ENCODE results near the gene GAGE10. TPM values are rescaled to one million over a fixed set of nuclear protein-coding genes. Genes with fewer than 3 reads are reported as not detected.

GAGE10 gene
- total and polyA plus RNA-seq, 9 donors = not detected

DNA sequence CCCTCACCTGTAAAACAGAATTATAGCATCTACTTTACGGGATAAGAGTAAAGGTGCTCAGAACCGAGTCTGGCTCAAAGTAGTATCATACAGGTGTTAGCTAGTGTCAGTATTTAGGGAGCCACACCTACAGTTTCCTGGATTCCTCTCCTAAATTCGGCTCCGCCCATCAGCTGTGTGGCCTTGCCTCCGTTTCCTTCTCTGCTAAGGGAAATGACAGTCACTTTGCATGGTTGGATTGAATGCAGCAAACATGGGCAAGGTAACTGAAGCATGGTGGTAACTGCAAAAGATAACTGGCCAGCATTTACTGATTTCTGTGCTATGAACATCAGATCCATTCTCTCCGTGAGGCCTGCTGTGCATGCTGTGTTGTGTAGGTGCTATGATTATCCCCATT, 31.0 kb upstream of the GAGE10 start:
- peak in 1 of 5 donors; percentile 1 for DNase-seq
- H3K27ac ChIP-seq = no peak overlapping the region
- no peak overlapping the region for H3K4me3 ChIP-seq
- no peaks in the 10 kb centered on the region for H3K27me3 ChIP-seq
- TF ChIP-seq EP300 (IDR thresholded peaks at IDR 0.05) (no peak), POLR2A (IDR thresholded peaks at IDR 0.05) (no peak)
- TF ChIP-seq, protein P1, sequence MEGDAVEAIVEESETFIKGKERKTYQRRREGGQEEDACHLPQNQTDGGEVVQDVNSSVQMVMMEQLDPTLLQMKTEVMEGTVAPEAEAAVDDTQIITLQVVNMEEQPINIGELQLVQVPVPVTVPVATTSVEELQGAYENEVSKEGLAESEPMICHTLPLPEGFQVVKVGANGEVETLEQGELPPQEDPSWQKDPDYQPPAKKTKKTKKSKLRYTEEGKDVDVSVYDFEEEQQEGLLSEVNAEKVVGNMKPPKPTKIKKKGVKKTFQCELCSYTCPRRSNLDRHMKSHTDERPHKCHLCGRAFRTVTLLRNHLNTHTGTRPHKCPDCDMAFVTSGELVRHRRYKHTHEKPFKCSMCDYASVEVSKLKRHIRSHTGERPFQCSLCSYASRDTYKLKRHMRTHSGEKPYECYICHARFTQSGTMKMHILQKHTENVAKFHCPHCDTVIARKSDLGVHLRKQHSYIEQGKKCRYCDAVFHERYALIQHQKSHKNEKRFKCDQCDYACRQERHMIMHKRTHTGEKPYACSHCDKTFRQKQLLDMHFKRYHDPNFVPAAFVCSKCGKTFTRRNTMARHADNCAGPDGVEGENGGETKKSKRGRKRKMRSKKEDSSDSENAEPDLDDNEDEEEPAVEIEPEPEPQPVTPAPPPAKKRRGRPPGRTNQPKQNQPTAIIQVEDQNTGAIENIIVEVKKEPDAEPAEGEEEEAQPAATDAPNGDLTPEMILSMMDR (IDR thresholded peaks at IDR 0.05) = no peak
- H3K4me1 ChIP-seq (ENCODE audit: insufficient read depth) = peaks cover 8% of the 10 kb centered on the region
- 45 to 60% (median 49%) methylated on average over 6 of the region's 6 CpGs for WGBS, 3 donors
- intact Hi-C loops (cut with DNase I) = no loop called here
- H3K36me3 ChIP-seq = no peaks in the 10 kb centered on the region
- H3K9me3 ChIP-seq = no peaks in the 10 kb centered on the region

DNA sequence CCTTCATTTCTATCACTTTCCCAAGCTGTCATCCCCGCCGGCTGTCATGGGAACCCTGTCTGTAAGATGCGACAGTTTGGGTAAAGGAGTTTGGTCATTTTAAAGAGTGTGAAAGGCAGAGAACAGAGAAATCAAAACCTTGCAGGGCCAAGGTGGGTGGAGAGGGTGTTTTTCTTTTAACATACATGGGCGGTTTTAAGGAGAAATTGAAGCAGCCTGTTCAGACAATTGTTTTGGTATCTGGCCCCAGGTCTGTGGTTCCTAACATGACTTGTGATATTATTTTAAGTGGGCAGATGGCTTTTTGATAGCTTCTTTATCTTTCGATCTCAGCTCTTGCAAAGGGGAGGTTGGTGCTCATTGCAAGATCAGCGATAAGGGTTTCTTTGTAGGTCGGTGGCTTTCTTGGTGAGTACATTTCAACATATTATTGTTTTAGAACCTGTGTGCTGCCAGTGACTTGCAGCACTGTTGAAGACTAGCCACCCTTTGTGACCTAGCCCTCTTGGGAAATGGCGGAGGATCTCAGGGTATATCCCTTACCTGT, 30.2 kb upstream of the GAGE10 start:
- H3K36me3 ChIP-seq = no peaks in the 10 kb centered on the region
- H3K4me3 ChIP-seq = no peak overlapping the region
- no peaks in the 10 kb centered on the region for H3K27me3 ChIP-seq
- no peak overlapping the region for H3K27ac ChIP-seq
- intact Hi-C loops (cut with DNase I) = no loop called here
- H3K9me3 ChIP-seq = no peaks in the 10 kb centered on the region
- TF ChIP-seq POLR2A (IDR thresholded peaks at IDR 0.05) (no peak), EP300 (IDR thresholded peaks at IDR 0.05) (no peak)
- TF ChIP-seq, protein P1 (IDR thresholded peaks at IDR 0.05) = no peak
- peaks cover 8% of the 10 kb centered on the region for H3K4me1 ChIP-seq (ENCODE audit: insufficient read depth)
- WGBS, 3 donors = 78 to 87% (median 85%) methylated on average over 8 of the region's 8 CpGs
- no peak for DNase-seq

DNA sequence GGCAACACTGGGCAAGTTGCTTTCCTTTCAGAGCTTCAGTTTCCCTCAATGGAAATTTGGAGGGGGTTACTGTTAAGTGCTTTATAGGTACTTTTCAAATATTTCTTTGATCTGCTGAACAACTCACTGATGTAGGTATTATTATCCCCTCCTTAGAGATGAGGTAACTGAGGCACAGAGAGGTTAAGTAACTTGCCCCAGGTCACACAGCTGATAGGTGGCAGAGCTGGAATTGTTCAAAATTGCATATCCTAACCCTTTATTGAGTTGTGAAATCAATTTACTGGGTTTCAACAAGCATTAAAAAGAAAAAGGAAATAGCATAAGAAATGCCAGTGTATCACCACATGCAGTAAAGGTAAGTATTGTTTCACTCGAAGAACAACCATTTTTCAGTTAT, 27.2 kb upstream of the GAGE10 start:
- DNase-seq = no peak
- no peaks in the 10 kb centered on the region for H3K27me3 ChIP-seq
- TF ChIP-seq EP300 (IDR thresholded peaks at IDR 0.05) (no peak), POLR2A (IDR thresholded peaks at IDR 0.05) (no peak)
- TF ChIP-seq, protein P1 (IDR thresholded peaks at IDR 0.05) = no peak
- H3K9me3 ChIP-seq = no peaks in the 10 kb centered on the region
- H3K4me1 ChIP-seq (ENCODE audit: insufficient read depth) = peaks cover 2% of the 10 kb centered on the region
- H3K4me3 ChIP-seq = no peak overlapping the region
- WGBS, 3 donors = 51 to 52% (median 52%) methylated on average over 1 of the region's 1 CpG
- no peak overlapping the region for H3K27ac ChIP-seq
- intact Hi-C loops (cut with DNase I) = no loop called here
- H3K36me3 ChIP-seq = no peaks in the 10 kb centered on the region

DNA sequence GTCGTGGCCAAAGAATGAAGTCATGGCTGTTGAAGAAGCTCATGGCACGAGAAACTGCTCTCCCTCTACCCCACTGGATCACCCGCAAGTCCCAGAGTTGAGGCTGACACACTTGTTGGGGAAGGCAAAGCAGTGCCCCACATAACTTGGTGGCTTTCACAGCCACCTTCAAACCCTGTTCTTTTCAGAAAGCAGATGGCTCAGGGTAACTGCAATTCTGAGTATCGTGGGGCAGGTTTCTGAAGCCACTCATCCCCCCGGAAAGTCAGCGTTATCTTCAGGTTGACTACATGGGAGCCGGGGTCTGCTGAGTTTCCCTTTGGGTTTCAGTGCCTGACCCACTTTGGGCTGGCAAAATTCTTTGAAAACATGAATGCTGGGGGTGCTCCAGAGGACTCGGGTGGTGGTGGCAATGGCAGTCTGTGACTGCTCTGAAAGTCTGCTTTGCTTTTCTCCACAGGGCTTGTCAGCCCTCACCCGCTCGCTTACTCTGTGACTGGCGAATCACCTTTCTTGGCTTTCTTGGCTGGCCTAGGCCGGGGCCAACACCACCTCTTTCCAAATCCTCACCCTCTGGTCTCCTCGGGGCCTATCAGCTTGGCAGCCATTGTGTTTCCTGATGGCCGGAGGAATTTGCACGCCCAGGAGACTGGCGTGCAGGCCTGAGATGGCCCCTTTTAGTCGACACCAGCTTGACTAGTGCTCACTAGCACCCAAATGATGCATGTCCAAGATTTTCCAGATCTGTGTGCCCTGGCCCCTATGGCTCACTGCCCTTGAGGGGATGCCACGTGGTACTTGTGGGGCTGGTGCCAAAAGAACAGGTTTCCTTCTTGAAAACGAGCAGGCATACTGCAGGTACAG, 26.5 kb upstream of the GAGE10 start:
- TF ChIP-seq EP300 (IDR thresholded peaks at IDR 0.05) = no peak
- no peak for TF ChIP-seq POLR2A (IDR thresholded peaks at IDR 0.05)
- TF ChIP-seq, protein P1 (IDR thresholded peaks at IDR 0.05) = no peak
- Histone ChIP-seq H3K4me3 (no peak overlapping the region), H3K27ac (no peak overlapping the region), H3K36me3 (no peaks in the 10 kb centered on the region), H3K27me3 (no peaks in the 10 kb centered on the region), H3K9me3 (no peaks in the 10 kb centered on the region), H3K4me1 (ENCODE audit: insufficient read depth) (peaks cover 2% of the 10 kb centered on the region)
- 62 to 69% (median 65%) methylated on average over 19 of the region's 19 CpGs for WGBS, 3 donors
- intact Hi-C loops (cut with DNase I) = no loop called here
- peak in 1 of 5 donors; percentile 30 for DNase-seq
